ENCODE results near the gene AGAP1.

GRCh38 chr2:235562065-235562747 is 68.4 kb downstream of the AGAP1 start:
- no peak for TF ChIP-seq TAF1 (IDR thresholded peaks at IDR 0.05; ENCODE audit: borderline replicate concordance, insufficient read depth, low read length)
- TF ChIP-seq, protein P1, sequence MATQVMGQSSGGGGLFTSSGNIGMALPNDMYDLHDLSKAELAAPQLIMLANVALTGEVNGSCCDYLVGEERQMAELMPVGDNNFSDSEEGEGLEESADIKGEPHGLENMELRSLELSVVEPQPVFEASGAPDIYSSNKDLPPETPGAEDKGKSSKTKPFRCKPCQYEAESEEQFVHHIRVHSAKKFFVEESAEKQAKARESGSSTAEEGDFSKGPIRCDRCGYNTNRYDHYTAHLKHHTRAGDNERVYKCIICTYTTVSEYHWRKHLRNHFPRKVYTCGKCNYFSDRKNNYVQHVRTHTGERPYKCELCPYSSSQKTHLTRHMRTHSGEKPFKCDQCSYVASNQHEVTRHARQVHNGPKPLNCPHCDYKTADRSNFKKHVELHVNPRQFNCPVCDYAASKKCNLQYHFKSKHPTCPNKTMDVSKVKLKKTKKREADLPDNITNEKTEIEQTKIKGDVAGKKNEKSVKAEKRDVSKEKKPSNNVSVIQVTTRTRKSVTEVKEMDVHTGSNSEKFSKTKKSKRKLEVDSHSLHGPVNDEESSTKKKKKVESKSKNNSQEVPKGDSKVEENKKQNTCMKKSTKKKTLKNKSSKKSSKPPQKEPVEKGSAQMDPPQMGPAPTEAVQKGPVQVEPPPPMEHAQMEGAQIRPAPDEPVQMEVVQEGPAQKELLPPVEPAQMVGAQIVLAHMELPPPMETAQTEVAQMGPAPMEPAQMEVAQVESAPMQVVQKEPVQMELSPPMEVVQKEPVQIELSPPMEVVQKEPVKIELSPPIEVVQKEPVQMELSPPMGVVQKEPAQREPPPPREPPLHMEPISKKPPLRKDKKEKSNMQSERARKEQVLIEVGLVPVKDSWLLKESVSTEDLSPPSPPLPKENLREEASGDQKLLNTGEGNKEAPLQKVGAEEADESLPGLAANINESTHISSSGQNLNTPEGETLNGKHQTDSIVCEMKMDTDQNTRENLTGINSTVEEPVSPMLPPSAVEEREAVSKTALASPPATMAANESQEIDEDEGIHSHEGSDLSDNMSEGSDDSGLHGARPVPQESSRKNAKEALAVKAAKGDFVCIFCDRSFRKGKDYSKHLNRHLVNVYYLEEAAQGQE (IDR thresholded peaks at IDR 0.05; ENCODE audit: insufficient read depth in 1 of 2, low read depth in 2 of 2, low read length in 2 of 2): no peak
- no peak for TF ChIP-seq POLR2AphosphoS5 (IDR thresholded peaks at IDR 0.05; ENCODE audit: low read depth, low read length)
